GM12865 (cell line): ENCODE results near the gene TLL2.
A peak's percentile ranks its signal among the peaks of the same experiment; 100 is the strongest.

Experiments
- DNase-seq: peaks from one replicate; pipeline ENCODE4 v3.0.0; 2010; ENCODE audit warnings: low read depth
- H3K4me3 ChIP-seq: 2 replicates; pipeline ENCODE4 v1.5.1; 2011; ENCODE audit warnings: mild to moderate bottlenecking, low read depth, low read length, control low read depth
- TF ChIP-seq, protein P1 (sequence below): IDR thresholded peaks from 2 replicates; pipeline ENCODE4 v1.5.1; 2011; ENCODE audit warnings: low read length, control low read depth, low read depth, inconsistent platforms; ENCODE audit not compliant: insufficient read depth; ENCODE audit errors: missing control alignments

The TLL2 gene

DNA sequence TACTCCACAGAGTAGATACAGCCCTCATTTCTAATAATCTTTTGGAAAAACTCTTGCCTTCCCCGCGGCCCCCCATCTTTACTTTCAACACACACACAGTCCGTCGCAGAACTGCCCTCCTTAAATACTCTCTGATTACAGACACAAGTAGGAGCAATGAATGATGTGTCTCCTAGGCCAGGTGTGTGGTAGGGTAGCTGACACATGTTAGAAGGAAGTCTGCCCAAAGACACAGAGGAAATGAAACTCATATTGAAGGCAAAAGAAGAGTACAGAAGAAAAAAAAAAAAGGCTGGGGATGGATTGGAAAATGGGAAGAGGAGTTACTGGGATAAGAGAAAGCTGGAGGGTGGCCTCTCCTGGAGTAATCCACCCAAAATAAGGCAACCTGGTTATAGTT lies 169.5 kb downstream of the TLL2 start:
- no peak for DNase-seq
- H3K4me3 ChIP-seq: no peak overlapping the region
- TF ChIP-seq, protein P1, sequence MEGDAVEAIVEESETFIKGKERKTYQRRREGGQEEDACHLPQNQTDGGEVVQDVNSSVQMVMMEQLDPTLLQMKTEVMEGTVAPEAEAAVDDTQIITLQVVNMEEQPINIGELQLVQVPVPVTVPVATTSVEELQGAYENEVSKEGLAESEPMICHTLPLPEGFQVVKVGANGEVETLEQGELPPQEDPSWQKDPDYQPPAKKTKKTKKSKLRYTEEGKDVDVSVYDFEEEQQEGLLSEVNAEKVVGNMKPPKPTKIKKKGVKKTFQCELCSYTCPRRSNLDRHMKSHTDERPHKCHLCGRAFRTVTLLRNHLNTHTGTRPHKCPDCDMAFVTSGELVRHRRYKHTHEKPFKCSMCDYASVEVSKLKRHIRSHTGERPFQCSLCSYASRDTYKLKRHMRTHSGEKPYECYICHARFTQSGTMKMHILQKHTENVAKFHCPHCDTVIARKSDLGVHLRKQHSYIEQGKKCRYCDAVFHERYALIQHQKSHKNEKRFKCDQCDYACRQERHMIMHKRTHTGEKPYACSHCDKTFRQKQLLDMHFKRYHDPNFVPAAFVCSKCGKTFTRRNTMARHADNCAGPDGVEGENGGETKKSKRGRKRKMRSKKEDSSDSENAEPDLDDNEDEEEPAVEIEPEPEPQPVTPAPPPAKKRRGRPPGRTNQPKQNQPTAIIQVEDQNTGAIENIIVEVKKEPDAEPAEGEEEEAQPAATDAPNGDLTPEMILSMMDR: no peak

DNA sequence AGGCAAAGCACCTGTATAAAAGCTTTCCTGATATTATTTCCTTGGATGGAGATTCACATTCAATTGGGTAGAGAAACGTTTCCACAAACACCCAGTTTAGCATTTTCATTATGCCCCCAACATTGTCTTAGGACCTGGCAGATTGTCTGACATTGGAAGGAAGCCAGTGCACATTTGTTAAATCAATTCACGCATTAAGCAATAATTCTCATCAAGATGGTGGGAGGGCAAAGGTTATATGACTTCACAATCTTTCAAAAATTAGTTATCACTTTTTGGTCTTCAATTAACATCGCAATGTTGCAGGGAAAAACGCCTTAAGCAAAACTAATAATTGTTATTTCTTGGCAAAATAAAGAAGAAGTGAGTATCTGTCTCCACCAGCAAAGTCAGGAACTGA lies 171.3 kb downstream of the TLL2 start:
- no peak overlapping the region for H3K4me3 ChIP-seq
- DNase-seq: no peak
- TF ChIP-seq, protein P1: no peak

DNA sequence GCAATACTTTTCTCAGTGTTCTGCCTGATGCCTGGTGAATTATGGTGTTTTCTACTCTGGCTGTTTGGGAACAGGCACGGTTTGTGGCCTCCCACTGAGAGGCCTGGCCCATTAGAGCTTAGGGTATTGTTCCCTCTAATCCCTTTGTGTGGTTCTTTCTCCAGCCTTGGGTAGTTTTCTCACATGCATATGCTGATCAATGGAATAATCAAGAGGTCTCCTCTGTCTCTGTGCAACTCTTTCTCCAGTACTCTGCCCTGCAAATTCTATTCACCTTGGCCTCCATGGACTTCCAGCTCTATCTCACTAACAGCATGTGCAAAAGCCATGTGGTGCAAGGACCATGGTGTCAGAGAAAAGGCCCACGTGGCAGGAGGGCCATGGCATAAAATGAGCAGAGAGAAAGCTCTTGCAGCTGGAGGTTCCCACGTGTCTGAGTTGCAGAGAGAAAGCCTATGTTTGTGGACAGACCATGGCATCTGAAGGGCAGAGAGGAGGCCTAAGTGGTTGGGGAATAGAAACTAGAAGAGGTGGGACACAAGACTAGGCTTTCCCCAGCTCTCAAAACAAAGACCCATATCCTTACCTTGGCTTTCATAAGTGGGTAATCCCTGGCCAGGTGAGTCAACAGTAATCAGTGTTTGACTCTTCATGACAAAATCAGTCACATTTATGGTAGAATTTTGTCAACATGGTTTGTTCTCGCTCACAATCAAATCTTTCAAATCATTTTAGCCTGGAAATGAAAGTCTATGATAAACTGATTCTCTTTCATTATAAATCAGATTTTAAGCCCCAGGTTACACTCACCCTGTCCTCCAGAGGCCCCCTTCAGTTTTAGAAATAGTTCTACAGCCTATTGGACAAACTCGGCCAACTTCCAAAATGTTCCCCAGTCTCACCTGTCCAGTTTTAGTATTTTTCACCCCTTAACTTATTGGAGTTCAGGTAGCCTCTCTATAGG lies 172.2 kb downstream of the TLL2 start:
- H3K4me3 ChIP-seq: no peak overlapping the region
- peak; percentile 62 for DNase-seq
- TF ChIP-seq, protein P1: no peak

DNA sequence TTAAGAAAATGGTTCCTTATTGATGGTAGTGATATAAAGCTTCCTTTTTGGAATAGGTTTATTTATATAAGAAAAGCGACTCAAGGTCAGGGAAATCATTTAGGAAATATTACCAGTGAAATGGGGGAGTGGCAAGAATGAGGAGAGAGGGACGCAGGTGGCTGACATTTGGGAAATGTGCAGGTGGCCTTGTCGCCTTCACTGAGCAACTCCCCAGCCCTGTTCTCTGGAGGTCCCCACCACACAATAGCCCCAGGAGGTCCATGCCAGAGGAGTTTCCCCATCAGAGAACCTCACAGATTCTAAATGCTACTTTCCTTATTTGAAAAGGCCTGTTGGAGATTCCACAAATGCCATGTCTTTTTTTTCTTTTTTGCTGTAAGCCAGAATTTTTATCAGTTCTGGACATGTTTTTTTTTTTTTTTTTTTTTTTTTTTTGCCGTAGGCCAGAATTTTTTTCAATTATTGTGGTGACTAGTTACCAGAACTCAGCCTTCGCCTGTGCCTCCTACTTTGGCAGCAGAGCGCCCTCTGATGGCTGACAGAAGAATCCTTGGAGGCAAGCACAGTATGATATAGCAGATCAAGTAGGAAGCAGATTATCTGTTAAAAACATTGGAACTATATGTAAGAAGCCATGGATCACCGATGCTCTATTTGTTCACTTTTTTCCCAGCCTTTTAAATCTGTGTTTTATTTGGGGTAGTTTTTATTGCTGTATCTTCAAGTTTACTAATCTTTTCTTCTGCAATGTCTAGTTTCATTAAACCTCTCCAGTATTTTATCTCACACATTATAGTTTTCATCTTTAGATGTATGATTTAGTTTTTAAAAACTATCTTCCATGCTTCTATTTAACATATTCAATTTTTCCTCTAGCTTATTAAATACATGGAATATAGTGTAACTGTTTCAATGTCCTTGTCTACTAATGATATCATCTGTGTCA lies 173.5 kb downstream of the TLL2 start:
- TF ChIP-seq, protein P1: peak; percentile 81
- peak; percentile 83 for DNase-seq

DNA sequence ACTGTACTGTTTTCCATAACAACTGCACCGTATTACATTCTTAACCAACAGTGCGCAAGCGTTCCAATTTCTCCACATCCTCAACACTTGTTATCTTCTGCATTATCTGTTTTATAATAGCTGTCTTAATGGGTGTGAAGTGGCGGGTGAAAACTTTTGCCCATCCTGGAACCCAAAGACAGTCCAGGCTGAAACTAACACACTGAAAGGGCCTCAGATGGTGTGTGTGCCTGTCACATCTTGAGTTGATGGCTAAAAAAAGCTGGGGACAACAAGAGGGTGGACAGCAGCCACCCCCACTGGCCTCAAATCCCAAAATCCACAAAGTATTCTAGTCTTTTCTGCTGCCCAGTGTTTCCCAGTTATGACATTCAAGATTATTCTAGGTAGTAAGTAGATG lies 174.3 kb downstream of the TLL2 start:
- DNase-seq: no peak
- no peak overlapping the region for H3K4me3 ChIP-seq
- TF ChIP-seq, protein P1: no peak

More for the DNA sequence above, 173.5 kb downstream of the TLL2 start:
- no peak overlapping the region for H3K4me3 ChIP-seq

DNA sequence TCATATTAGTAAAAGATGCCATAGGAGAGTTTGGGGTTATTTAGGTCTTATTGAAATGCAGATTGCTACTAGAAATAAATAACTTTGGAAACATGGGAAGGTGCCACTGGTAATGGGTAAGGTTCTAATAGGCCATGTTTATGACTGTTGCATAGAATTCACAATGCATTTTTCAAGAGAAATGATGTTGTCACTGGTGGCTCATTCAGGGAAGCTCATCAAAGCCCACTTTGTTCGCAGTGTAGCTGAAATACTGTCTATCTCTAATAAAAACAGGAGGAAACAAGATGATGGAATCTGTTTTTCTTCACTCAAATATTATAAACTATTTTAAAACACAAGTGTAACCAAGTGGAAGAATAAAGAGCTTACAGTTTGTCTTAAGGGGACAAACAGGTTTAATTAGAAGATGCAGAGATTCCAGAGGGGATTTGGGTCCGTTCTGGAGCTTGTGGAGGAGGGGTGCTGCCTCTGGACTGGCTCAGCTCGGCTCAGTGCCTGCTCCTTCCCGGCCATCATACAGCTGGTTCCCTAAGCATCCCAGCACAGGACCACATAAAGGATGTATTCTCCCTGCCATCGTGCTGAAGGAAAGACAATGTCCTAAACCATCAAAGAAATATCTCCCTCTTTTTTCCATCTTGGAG lies 175.3 kb downstream of the TLL2 start:
- TF ChIP-seq, protein P1: no peak
- no peak for DNase-seq
- H3K4me3 ChIP-seq: no peak overlapping the region
